ENCODE results near the gene RNF125.
"Not testable (repeated sequence)": the region's sequence is repeated elsewhere in the genome, so short reads cannot be mapped to it uniquely, and the experiment has no call there.

RNF125 gene

GRCh38 chr18:32018331-32019250 lies at the start of gene RNF125:
Gene RNF125 (plus strand): TSS chr18:32018825. CDS start chr18:32018864, 39 bp downstream.
- DNase-seq (ENCODE audit: extremely low read depth in 1 of 2, low read depth in 1 of 2): peak; percentile 76 to 78

DNA sequence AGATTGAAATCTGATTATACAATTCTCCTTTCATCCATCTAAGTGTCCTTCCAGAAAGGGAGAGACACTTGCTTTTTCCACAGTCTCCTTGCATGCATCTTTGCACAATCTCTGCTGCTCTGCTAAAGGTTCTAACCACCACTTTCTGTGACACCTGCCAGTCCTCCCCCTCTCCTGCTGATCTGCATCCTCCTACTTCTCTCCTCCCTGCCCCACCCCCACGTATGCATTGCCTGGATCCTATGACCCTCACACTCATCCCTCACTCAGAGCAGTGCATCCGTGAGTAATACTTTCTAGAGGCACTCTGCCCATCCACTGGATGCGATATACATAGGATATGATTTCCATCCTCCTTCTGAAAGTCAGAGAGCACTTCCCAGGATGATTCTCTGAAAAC lies 48.0 kb upstream of the RNF125 start:
- DNase-seq (ENCODE audit: extremely low read depth in 1 of 2, low read depth in 1 of 2): no peak

DNA sequence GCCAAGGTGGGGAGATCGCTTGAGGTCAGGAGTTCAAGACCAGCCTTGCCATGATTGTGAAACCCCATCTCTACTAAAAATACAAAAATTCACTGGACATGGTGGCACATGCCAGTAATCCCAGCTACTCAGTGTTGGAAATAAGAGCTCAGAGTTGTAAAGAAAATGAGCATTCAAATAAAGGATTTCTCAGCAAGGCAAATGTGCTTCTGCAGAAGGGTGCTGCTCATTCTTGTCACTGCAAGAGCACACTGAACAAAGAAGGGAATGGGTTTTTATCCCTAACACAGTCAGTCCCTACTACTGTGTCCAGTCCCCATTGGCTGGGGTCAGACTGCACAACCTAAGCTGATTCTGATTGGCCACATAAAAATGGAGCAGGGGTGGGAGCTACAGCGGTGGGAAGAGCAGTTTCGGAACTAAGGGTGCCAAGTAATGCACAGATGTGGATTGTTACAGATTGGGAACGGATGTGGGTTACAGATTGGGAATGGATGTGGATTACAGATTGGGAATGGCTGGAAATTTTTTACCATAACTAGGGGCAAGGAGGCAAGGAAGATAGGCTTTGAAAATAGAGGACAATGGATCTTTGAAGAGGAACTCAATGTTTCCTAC lies 44.6 kb upstream of the RNF125 start:
- no peak for DNase-seq (ENCODE audit: extremely low read depth in 1 of 2, low read depth in 1 of 2)

GRCh38 chr18:31976242-31976641 lies 42.4 kb upstream of the RNF125 start:
- no peak for DNase-seq (ENCODE audit: extremely low read depth in 1 of 2, low read depth in 1 of 2)

- no peak for DNase-seq (ENCODE audit: extremely low read depth in 1 of 2, low read depth in 1 of 2)
Observed at GRCh38 chr18:31977270-31977872, 41.3 kb upstream of the RNF125 start.

DNA sequence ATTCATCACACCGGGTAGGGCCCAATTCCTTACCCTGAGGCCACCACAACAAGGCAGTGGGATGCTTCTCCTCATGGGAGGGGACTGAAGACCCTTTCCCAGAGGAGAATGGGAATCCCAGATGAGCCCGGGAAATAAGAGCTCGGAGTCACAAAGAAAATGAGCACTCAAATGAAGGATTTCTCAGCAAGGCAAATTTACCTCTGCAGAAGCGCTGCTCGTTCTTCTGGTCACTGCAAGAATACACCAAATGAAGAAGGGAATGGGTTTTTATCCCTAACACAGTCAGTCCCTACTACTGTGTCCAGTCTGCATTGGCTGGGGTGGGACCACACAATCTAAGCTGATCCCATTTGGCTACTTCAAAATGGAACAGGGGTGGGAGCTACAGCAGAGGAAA lies 40.0 kb upstream of the RNF125 start:
- DNase-seq (ENCODE audit: extremely low read depth in 1 of 2, low read depth in 1 of 2): no peak

- no peak for DNase-seq (ENCODE audit: extremely low read depth in 1 of 2, low read depth in 1 of 2)
Observed at GRCh38 chr18:31979714-31980113, 38.9 kb upstream of the RNF125 start.

GRCh38 chr18:31980863-31981262 lies 37.8 kb upstream of the RNF125 start:
- no peak for DNase-seq (ENCODE audit: extremely low read depth in 1 of 2, low read depth in 1 of 2)

GRCh38 chr18:31983020-31983419 lies 35.6 kb upstream of the RNF125 start:
- DNase-seq (ENCODE audit: extremely low read depth in 1 of 2, low read depth in 1 of 2): no peak

DNA sequence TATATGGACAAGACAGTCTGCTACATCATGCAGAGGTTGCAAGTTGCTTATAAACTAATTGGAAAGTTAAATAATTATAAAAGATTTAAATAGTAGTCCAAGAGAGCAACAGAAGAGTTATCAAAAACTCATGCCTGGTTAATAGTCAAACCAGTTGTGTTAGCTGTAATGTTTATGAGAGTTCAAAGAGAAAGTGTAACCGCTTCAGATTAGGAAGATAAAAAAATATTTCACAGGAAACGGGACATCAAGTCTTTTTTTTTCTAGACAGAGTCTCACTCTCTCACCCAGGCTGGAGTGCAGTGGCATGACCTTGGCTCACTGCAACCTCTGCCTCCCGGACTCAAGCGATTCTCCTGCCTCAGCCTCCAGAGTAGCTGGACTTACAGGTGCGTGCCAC lies 34.6 kb upstream of the RNF125 start:
- DNase-seq (ENCODE audit: extremely low read depth in 1 of 2, low read depth in 1 of 2): no peak

- DNase-seq (ENCODE audit: extremely low read depth in 1 of 2, low read depth in 1 of 2): no peak
Observed at GRCh38 chr18:31990823-31991222, 27.8 kb upstream of the RNF125 start.

DNA sequence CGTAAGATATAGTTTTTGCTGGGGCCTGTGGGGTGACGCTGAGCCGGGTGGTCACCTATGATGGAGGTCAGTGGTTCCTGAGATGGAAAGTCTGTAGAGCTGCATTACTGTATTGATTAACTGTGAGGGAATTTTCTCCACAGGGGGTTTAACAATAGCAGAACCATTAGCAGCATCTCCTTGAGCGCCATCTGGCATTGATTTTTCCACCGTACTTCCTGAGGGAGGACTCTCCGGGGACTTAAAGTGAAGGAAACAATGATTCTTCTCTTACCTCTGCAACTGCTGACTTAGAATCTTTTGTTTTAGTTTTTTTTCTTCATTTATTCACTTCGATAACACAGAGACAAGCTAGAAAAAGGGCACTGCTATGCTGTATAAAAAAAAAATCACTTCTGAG lies 22.6 kb upstream of the RNF125 start:
- no peak for DNase-seq (ENCODE audit: extremely low read depth in 1 of 2, low read depth in 1 of 2)

GRCh38 chr18:31998880-31999412 lies 19.7 kb upstream of the RNF125 start:
- DNase-seq (ENCODE audit: extremely low read depth in 1 of 2, low read depth in 1 of 2): no peak

GRCh38 chr18:32001141-32001540 lies 17.5 kb upstream of the RNF125 start:
- DNase-seq (ENCODE audit: extremely low read depth in 1 of 2, low read depth in 1 of 2): not testable (repeated sequence)

DNA sequence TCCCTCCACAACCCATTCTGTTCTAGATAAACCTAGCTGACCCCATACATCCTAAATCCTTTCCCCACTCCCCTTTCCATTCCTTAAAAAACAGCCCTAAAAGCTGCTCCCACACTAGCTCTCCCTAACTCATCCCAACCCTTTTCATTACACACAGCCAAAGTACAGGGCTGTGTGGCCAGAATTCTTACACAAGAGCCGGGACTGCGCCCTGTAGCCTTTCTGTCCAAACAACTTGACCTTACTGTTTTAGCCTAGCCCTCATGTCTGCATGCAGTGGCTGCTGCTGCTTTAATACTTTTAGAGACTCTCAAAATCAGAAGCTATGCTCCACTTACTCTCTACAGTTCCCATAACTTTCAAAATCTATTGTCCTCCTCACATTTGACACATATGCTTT lies 14.8 kb upstream of the RNF125 start:
- not testable (repeated sequence) for DNase-seq (ENCODE audit: extremely low read depth in 1 of 2, low read depth in 1 of 2)

DNA sequence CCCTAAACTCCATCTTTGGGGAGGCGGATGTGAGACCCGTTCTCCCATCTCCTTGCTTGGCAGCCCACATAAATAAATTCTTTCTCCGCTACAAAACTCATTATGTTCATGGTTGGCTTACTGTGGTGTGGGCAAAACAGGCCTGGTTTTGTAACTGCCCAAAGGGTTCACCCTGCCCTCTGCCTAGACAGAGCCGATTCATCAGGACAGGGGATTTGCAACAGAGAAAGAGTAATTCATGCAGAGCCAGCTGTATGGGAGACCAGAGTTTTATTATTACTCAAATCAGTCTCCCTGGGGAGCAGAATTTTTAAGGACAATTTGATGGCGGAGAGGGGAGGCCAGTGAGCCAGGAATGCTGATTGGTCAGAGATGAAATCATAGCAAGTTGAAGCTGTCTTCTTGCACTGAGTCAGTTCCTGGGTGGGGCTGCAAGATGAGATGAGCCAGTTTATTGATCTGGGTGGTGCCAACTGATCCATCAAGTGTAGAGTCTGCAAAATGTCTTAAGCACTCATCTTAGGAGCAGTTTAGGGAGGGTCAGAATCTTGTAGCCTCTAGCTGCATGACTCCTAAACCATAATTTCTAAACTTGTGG lies 8.4 kb upstream of the RNF125 start:
- no peak for DNase-seq (ENCODE audit: extremely low read depth in 1 of 2, low read depth in 1 of 2)

- DNase-seq (ENCODE audit: extremely low read depth in 1 of 2, low read depth in 1 of 2): no peak
Observed at GRCh38 chr18:32011193-32011592, 7.4 kb upstream of the RNF125 start.

- peak in 1 of 2 donors; percentile 32 for DNase-seq (ENCODE audit: extremely low read depth in 1 of 2, low read depth in 1 of 2)
Observed at GRCh38 chr18:32019251-32019948, 775 bp downstream of the RNF125 start.

DNA sequence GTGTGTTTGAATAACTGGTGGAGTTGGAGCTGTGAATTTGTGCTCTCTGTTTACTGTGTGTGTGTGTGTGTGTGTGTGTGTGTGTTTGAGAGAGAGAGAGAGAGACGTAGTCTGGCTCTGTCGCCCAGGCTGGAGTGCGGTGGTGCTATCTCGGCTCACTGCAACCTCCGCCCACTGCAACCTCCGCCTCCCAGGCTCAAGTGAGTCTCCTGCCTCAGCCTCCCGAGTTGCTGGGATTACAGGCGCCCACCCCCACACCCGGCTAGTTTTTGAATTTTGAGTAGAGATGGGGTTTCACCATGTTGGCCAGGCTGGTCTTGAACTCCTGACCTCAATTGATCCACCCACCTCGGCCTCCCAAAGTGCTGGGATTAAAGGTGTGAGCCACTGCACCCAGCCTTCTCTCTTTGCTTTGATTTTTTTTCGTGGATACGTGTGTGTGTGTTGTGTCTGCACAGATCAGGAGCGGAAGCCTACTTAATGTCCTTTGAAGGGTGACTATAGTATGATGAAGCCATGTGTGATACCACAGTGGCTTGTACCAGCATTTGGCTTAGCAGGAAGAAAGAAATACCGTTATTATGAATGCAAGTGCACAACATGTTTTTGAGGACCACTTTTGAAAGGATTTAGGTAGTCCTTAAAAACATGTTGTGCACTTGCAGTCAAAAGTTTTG lies 1.5 kb downstream of the RNF125 start:
- peak in 1 of 2 donors; percentile 63 for DNase-seq (ENCODE audit: extremely low read depth in 1 of 2, low read depth in 1 of 2)

All from stimulated activated CD8-positive, alpha-beta memory T cell treated with anti-CD3 and anti-CD28 coated beads, Interleukin-7, amount 100 ng/mL, for 48 hours (primary cell).